HG03575 (cell line): ENCODE data around the gene RNF166.

Source experiments
- ATAC-seq: cut with Tn5 transposase; IDR thresholded peaks from one replicate; pipeline ENCODE4 v1.9.1; 2021; ENCODE audit not compliant: unreplicated experiment, insufficient number of reproducible peaks, low FRiP score; ENCODE audit errors: extremely low read depth

RNF166 gene

DNA sequence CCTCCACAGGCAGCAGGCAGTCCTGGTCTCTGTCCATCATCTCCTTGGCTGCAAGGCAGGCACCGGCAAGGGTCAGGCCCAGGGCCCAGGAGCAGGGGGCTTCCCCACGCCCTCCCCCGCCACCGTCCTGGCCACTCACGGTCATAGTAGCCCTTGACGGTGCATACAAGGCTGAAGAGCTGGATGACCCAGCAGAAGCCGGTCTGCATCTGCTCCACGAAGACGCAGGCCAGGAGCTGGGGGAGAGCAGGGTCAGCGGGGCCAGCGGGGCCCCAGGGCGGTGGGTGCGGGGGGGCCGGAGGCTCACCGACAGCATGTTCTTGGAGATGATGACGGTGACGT is 20.2 kb upstream of the RNF166 start:
- no peak for ATAC-seq

DNA sequence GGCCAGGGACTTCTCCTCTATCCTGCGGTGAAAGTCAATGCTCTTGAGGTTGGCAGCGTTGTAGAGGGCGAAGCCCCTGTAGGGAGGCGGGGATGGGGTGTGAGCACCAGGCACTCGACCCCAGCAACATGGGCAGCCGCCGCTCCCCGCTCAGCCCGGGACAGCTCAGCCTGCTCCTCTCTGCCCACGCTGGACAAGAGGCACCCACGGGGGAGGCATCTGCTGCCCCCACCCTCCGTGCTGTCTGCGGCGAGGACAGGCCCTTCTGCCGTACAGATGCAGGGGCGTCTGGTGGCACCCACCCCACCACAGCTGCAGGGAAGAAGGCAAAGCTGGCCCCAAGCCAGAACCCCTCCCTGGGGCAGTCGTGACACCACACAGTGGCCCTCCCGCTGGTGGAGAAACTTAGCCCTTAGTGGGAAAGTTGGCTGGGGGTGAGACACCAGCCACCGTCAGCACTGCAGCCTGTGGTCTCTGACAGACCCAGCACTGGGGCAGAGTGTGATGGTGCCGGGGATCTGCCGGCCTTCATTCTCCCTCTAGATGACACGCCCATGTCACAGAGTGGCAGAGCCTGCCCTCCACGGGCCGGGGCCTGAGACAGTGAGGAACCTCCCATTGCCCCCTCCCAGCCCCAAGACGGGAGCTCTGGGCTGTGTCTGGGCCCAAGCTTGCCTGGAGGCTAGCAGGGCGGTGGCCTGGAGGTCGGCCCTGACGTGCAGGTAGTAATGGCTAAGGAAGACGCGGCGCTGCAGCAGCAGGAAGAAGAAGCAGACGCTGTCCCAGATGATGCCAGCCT is 19.6 kb upstream of the RNF166 start:
- ATAC-seq, result no peak

- no peak for ATAC-seq
These were observed 18.8 kb upstream of the RNF166 start for GRCh38 chr16:88724855-88725555.

GRCh38 chr16:88723911-88724310 is 17.7 kb upstream of the RNF166 start:
- no peak for ATAC-seq

- ATAC-seq, result no peak
These were observed 17.3 kb upstream of the RNF166 start for GRCh38 chr16:88723507-88723887.

- ATAC-seq, result no peak
These were observed 16.7 kb upstream of the RNF166 start for GRCh38 chr16:88722784-88723506.

GRCh38 chr16:88721815-88722755 is 15.9 kb upstream of the RNF166 start:
- ATAC-seq, result no peak

- ATAC-seq, result no peak
These were observed 15.0 kb upstream of the RNF166 start for GRCh38 chr16:88721236-88721635.

DNA sequence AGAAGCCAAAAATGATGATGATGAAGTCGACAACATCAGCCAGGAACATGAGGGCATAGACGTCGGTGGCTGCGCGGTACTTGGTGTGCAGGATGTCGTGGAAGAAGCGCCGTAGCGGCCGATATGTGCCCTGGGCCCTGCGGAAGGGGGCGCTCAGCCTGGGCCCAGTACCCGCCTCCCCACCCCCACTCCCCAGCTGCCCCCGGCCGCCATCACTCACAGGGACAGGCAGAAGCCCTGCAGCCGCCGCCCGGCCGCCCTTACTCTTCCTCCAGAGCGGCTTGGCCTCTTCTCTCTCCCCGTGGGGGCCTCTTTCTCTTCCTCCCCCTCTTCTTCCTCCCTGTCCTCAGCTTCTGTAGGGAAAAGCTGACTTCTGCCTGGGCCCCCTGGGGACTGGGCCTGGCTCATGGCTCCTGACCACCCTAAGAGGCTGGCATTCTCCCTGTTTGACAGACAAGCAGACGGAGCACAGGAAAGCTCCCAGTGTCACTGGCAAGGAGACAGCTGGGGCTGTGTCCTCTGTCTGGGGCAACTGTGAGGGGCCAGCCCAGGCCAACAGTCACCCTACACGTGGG is 14.3 kb upstream of the RNF166 start:
- ATAC-seq, result no peak

DNA sequence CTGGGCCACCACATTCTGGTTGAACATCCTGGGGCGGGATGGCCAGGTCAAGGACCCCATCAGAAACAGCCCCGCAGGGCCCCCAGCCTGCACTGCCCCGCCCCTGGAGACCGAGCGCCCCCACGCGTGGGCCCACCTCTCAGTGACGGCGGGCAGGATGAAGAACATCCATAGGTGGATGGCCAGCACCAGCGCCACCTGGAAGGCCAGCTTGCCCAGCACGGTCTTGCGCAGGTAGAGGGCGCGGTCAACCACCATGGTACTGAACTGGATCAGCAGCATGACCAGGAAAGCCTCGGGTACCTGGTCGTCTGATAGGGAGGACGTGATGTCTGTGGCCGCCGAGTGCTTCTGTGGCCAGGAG is 13.7 kb upstream of the RNF166 start:
- no peak for ATAC-seq

GRCh38 chr16:88719267-88719932 is 13.2 kb upstream of the RNF166 start:
- no peak for ATAC-seq

DNA sequence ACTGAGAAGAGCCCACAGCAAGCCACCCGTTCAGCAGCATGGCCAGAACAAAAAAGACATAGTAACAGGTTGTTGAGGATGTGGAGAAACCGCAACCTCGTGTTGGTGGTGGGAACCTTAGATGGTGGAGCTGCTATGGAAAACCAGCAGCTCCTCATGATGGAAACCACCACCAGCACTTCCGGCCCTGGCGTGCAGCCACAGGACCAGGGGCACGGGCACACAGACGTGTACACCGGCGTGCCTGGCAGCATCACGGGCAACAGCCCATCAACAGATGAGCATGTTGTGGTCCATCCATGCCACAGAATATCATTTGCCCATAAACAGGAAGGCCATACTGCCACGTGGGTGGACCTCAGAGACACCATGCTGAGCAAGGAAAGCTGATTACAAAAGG is 12.0 kb upstream of the RNF166 start:
- ATAC-seq, result no peak

- no peak for ATAC-seq
These were observed 10.4 kb upstream of the RNF166 start for GRCh38 chr16:88716601-88717001.

DNA sequence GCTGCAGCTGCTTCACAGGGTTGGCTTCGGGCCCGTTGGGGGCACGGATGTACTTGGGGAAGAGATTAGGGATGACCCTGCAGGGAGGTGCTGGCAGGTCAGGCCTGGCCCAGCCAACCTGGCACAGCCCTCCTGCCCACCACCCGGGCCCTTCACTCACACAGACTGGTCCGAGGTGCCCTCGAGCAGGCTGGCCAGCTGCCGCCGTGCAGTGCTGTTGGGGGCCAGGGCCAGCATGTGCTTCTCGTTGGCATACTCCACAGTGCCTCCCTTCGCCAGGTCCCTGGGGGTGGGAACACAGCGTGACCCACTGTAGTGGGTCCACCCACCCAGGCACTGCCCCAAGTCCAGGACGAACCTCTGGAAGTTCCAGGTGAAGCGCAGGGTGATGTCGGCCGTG is 10.0 kb upstream of the RNF166 start:
- no peak for ATAC-seq

GRCh38 chr16:88715312-88716190 is 9.3 kb upstream of the RNF166 start:
- no peak for ATAC-seq

GRCh38 chr16:88714420-88715302 is 8.5 kb upstream of the RNF166 start:
- no peak for ATAC-seq
